Liver (tissue), 9 donors: ENCODE data around the gene DUS1L. TPM values are rescaled to one million over a fixed set of nuclear protein-coding genes. Genes with fewer than 3 reads are reported as not detected.

Source experiments
- DNase-seq: peaks from one replicate; pipeline ENCODE4 v3.0.0-alpha.2; 2017; ENCODE audit warnings: low spot score
- H3K27ac ChIP-seq, 2 donors: one replicate each; pipeline ENCODE4 v1.7.0; 2013; ENCODE audit warnings: inconsistent platforms in 2 of 2, low read length in 2 of 2, control low read depth in 1 of 2, low read depth in 1 of 2, mild to moderate bottlenecking in 1 of 2
- H3K27me3 ChIP-seq, 4 donors: one replicate each; pipeline versions ENCODE4 v1.6.1 to v1.7.0; 2013; ENCODE audit warnings: low read length in 3 of 4, inconsistent platforms in 1 of 4, mild to moderate bottlenecking in 1 of 4, moderate library complexity in 1 of 4; ENCODE audit not compliant: control insufficient read depth in 4 of 4, insufficient read depth in 4 of 4
- H3K36me3 ChIP-seq, 4 donors: one replicate each; pipeline versions ENCODE4 v1.6.1 to v1.7.0; 2013; ENCODE audit warnings: low read length in 3 of 4, mild to moderate bottlenecking in 3 of 4, low read depth in 1 of 4, moderate library complexity in 1 of 4; ENCODE audit not compliant: control insufficient read depth in 4 of 4, insufficient read depth in 3 of 4
- H3K4me1 ChIP-seq, 4 donors: one replicate each; pipeline versions ENCODE4 v1.6.1 to v1.7.0; 2013; ENCODE audit warnings: low read length in 3 of 4, mild to moderate bottlenecking in 3 of 4, moderate library complexity in 1 of 4; ENCODE audit not compliant: control insufficient read depth in 4 of 4, insufficient read depth in 4 of 4
- H3K4me3 ChIP-seq, 3 donors: one replicate each; pipeline versions ENCODE4 v1.6.1 to v1.7.0; 2013; ENCODE audit warnings: low read length in 3 of 3, control low read depth in 1 of 3, low read depth in 1 of 3, mild to moderate bottlenecking in 1 of 3
- H3K9ac ChIP-seq, 2 donors: one replicate each; pipeline ENCODE4 v1.7.0; 2013; ENCODE audit warnings: low read length in 2 of 2, mild to moderate bottlenecking in 2 of 2, moderate library complexity in 2 of 2, control low read depth in 1 of 2, low read depth in 1 of 2
- H3K9me3 ChIP-seq, 4 donors: one replicate each; pipeline versions ENCODE4 v1.6.1 to v1.7.0; 2013; ENCODE audit warnings: low read length in 3 of 4; ENCODE audit not compliant: control insufficient read depth in 4 of 4
- ATF3 ChIP-seq: IDR thresholded peaks from 2 replicates; pipeline ENCODE4 v1.6.1; 2016; ENCODE audit warnings: antibody characterized with exemption
- CTCF ChIP-seq: fragments of 150-350 bp; IDR thresholded peaks from 2 replicates; pipeline ENCODE4 v1.5.1; 2017; ENCODE audit warnings: improper control_type of control experiment, low read depth, low read length; ENCODE audit not compliant: missing input control
- EGR1 ChIP-seq, 2 donors: IDR thresholded peaks; 2 replicates each; pipeline ENCODE4 v1.6.1; 2016 to 2018; ENCODE audit warnings: antibody characterized with exemption in 2 of 2, low read depth in 2 of 2
- FOXA1 ChIP-seq: IDR thresholded peaks from 2 replicates; pipeline ENCODE4 v1.6.1; 2016; ENCODE audit warnings: antibody characterized with exemption
- FOXA2 ChIP-seq: IDR thresholded peaks from 2 replicates; pipeline ENCODE4 v1.6.1; 2016; ENCODE audit warnings: antibody characterized with exemption
- GABPA ChIP-seq, 2 donors: IDR thresholded peaks in 1 of 2; conservative IDR thresholded peaks in 1 of 2; 2 replicates each; pipeline ENCODE4 v1.6.1; 2016; ENCODE audit warnings: antibody characterized with exemption in 2 of 2, mild to moderate bottlenecking in 1 of 2, moderate library complexity in 1 of 2
- HNF4A ChIP-seq, 2 donors: conservative IDR thresholded peaks; 2 replicates each; pipeline ENCODE4 v1.6.1; 2016; ENCODE audit warnings: antibody characterized with exemption in 2 of 2, mild to moderate bottlenecking in 2 of 2
- HNF4G ChIP-seq: IDR thresholded peaks from 2 replicates; pipeline ENCODE4 v1.6.1; 2016; ENCODE audit warnings: antibody characterized with exemption
- JUND ChIP-seq, 2 donors: IDR thresholded peaks; 2 replicates each; pipeline ENCODE4 v1.6.1; 2016; ENCODE audit warnings: antibody characterized with exemption in 2 of 2
- MAX ChIP-seq: IDR thresholded peaks from 2 replicates; pipeline ENCODE4 v1.6.1; 2016; ENCODE audit warnings: antibody characterized with exemption
- NR2F2 ChIP-seq: IDR thresholded peaks from 2 replicates; pipeline ENCODE4 v1.6.1; 2016; ENCODE audit warnings: antibody characterized with exemption
- RXRA ChIP-seq, 2 donors: IDR thresholded peaks; 2 replicates each; pipeline ENCODE4 v1.6.1; 2017 to 2018; ENCODE audit warnings: antibody characterized with exemption in 2 of 2, mild to moderate bottlenecking in 1 of 2
- TAF1 ChIP-seq: conservative IDR thresholded peaks from 2 replicates; pipeline ENCODE4 v1.6.1; 2016; ENCODE audit warnings: antibody characterized with exemption, mild to moderate bottlenecking
- YY1 ChIP-seq: IDR thresholded peaks from 2 replicates; pipeline ENCODE4 v1.6.1; 2016; ENCODE audit warnings: antibody characterized with exemption, mild to moderate bottlenecking
- ZBTB33 ChIP-seq: IDR thresholded peaks from 2 replicates; pipeline ENCODE4 v1.6.1; 2016; ENCODE audit warnings: antibody characterized with exemption
- WGBS: extraction: QIAGEN DNeasy Blood & Tissue Kit; methylation state at CpG from one replicate; pipeline ENCODE4 v1.1.7; 2013; 5-methylcytosine and 5-hydroxymethylcytosine counted together
- polyA plus RNA-seq, 2 donors: library from polyadenylated mRNA; stranded (reverse) in 1 of 2; unstranded in 1 of 2; fragments of 200-250 nt in 1 of 2; fragments of >200 nt in 1 of 2; fragmentation: Nextera tagmentation in 1 of 2; extraction: Ambion mirVana in 1 of 2; gene quantifications; one replicate each; pipeline versions ENCODE4 v1.2.1 to v1.2.3, GENCODE V29; 2013 to 2015
- total RNA-seq, 2 donors: library from RNA; depleted of rRNA; stranded (reverse); fragments of >200 nt; gene quantifications; one replicate each; pipeline ENCODE4 v1.2.3, GENCODE V29; 2014
- donor health status: healthy.
- donor health status: healthy.
- donor health status: healthy.
- donor health status: healthy.
- donor health status: healthy.

The DUS1L gene
- total and polyA plus RNA-seq, 4 donors, result 40.6 to 74.7 (median 53.3) TPM

- DNase-seq, result no peak
- Histone ChIP-seq H3K4me1 (peaks cover 17 to 77% (median 46%) of the 10 kb centered on the region in 4 donors), H3K27ac (peak overlapping the region; percentile 89 to 93)
Measured at GRCh38 chr17:82114447-82114846, 48.8 kb upstream of the DUS1L start.

GRCh38 chr17:82113941-82114340 lies 48.3 kb upstream of the DUS1L start:
- Histone ChIP-seq H3K9me3 (no peaks in the 10 kb centered on the region), H3K4me3 (no peak overlapping the region), H3K36me3 (no peaks in the 10 kb centered on the region), H3K4me1 (peaks cover 19 to 77% (median 48%) of the 10 kb centered on the region in 4 donors), H3K27me3 (no peaks in the 10 kb centered on the region), H3K27ac (peak overlapping the region; percentile 89 to 93), H3K9ac (no peak overlapping the region)
- WGBS, result 70% methylated on average over 13 of the region's 13 CpGs
- no peak for DNase-seq
- no peak for TF ChIP-seq HNF4G
- TF ChIP-seq TAF1, result no peak
- no peak for TF ChIP-seq FOXA1
- no peak for TF ChIP-seq HNF4A (conservative IDR thresholded peaks at IDR 0.05)
- TF ChIP-seq GABPA (IDR thresholded peaks at IDR 0.05 in 1 of 2, conservative IDR thresholded peaks at IDR 0.05 in 1 of 2), result no peak
- no peak for TF ChIP-seq MAX
- no peak for TF ChIP-seq RXRA (IDR thresholded peaks at IDR 0.05)
- no peak for TF ChIP-seq ZBTB33
- no peak for TF ChIP-seq FOXA2
- TF ChIP-seq NR2F2, result no peak
- TF ChIP-seq YY1, result no peak
- TF ChIP-seq JUND (IDR thresholded peaks at IDR 0.05), result no peak
- no peak for TF ChIP-seq ATF3

More at GRCh38 chr17:82114447-82114846, 48.8 kb upstream of the DUS1L start:
- Histone ChIP-seq H3K27me3 (no peaks in the 10 kb centered on the region), H3K36me3 (no peaks in the 10 kb centered on the region), H3K9ac (peak overlapping the region in 1 of 2 donors; percentile 8), H3K9me3 (no peaks in the 10 kb centered on the region), H3K4me3 (no peak overlapping the region)
- WGBS, result 93% methylated on average over 10 of the region's 10 CpGs
- TF ChIP-seq NR2F2 (no peak), ZBTB33 (no peak), MAX (no peak), RXRA (IDR thresholded peaks at IDR 0.05) (no peak), GABPA (IDR thresholded peaks at IDR 0.05 in 1 of 2, conservative IDR thresholded peaks at IDR 0.05 in 1 of 2) (no peak), HNF4A (conservative IDR thresholded peaks at IDR 0.05) (no peak), EGR1 (IDR thresholded peaks at IDR 0.05; ENCODE audit: low read depth in 2 of 2) (no peak), CTCF (no peak), FOXA2 (no peak)
